GM12864 (cell line): ENCODE results near the gene THSD4.

Experiments
- DNase-seq: peaks from one replicate; pipeline ENCODE4 v3.0.0-alpha.2; 2011; ENCODE audit warnings: low read depth
- H3K4me3 ChIP-seq: 2 replicates; pipeline ENCODE4 v1.5.1; 2011; ENCODE audit warnings: mild to moderate bottlenecking, low read depth, low read length, control low read depth
- CTCF ChIP-seq: IDR thresholded peaks from 2 replicates; pipeline ENCODE4 v1.5.1; 2011; ENCODE audit warnings: low read depth, mild to moderate bottlenecking, moderate library complexity, low read length, control low read depth, inconsistent platforms; ENCODE audit errors: missing control alignments

THSD4 gene

GRCh38 chr15:71238926-71239325, 123.7 kb downstream of the THSD4 start:
- no peak for TF ChIP-seq CTCF
- DNase-seq: no peak
- H3K4me3 ChIP-seq: no peak overlapping the region

- no peak for DNase-seq
- TF ChIP-seq CTCF: no peak
- no peak overlapping the region for H3K4me3 ChIP-seq
These were observed 124.5 kb downstream of the THSD4 start for GRCh38 chr15:71239592-71240364.

DNA sequence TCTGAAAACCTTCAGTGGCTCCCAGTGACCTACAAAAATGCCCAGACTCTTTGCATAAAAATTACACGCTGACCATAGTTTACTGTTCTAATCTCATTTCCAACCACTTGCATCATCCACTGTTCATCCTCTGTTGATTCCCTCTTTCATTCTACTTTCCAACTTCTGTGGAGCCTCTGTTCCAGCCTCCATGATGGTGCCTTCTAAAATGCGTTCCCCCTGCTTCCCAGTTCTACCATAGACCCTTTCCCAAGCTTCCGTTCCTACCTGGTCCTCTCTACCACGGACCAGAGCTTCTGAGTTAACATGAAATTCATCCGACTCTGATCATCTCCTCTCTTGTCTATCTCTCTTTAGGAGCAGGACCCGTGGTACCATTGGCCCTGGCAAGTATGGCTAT, 127.0 kb downstream of the THSD4 start:
- no peak overlapping the region for H3K4me3 ChIP-seq
- no peak for TF ChIP-seq CTCF
- DNase-seq: no peak

GRCh38 chr15:71244250-71244649, 129.0 kb downstream of the THSD4 start:
- TF ChIP-seq CTCF: no peak
- H3K4me3 ChIP-seq: no peak overlapping the region
- no peak for DNase-seq

GRCh38 chr15:71245588-71245987, 130.3 kb downstream of the THSD4 start:
- no peak for TF ChIP-seq CTCF
- DNase-seq: no peak
- no peak overlapping the region for H3K4me3 ChIP-seq

DNA sequence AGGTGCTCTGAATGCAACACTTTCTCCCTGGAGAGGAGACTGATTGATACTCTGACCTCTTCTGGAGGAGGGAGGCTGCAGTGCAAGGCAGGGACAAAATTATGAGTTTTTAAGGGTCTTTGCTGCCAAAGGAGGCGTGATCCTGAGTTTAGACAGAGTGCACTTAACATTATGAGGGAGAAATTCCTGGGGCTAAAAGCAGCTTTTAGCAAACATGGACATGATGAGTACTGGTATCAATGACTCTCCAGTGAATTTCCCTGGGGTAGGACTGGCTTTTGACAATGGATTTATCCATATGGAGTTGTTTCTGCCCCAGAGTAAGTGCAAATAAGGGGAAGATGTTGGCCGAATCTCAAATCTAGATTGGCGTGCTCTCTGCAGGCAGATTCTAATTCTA, 133.1 kb downstream of the THSD4 start:
- no peak overlapping the region for H3K4me3 ChIP-seq
- no peak for TF ChIP-seq CTCF
- no peak for DNase-seq

DNA sequence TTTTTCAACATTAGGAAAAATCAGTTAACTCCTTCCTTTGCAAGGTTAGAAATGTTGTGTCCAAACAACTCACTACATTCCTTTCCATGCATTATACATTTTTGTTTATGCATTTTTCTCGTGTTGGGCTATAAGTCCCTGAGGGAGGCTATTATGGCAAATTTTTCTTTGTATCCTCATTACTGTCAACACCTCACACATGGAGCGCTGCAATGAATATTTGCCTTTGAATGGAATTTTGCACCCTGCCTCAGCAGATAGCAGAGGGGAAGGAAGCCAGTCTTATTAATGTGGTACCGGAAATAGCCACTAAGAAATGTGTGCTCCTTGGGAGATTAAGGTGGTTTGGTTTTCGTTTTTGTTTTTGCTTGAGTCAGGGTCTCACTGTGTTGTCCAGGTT, 134.7 kb downstream of the THSD4 start:
- no peak for DNase-seq
- H3K4me3 ChIP-seq: no peak overlapping the region
- TF ChIP-seq CTCF: no peak
